ENCODE data around the gene PLEK. TPM values are rescaled to one million over a fixed set of nuclear protein-coding genes. Genes with fewer than 3 reads are reported as not detected.

Gene PLEK
- total and polyA plus RNA-seq, 10 of the 15 experiments (the other 5 are each of a cell fraction or from before 2014, with no cell fraction given), result 229 to 804 (median 362) TPM

- TF ChIP-seq PML (IDR thresholded peaks at IDR 0.05; ENCODE audit: low read length), result 0 out of 2 replicates have a peak, but pooled peaks have one; percentile 38
- TF ChIP-seq FOS (IDR thresholded peaks at IDR 0.05; ENCODE audit: borderline replicate concordance, extremely low read depth, insufficient read length), result no peak
- peak; percentile 63 for TF ChIP-seq E2F8 (IDR thresholded peaks at IDR 0.05; ENCODE audit: low read depth, partially characterized antibody)
- TF ChIP-seq REST (IDR thresholded peaks at IDR 0.05; ENCODE audit: low read depth, low read length), result no peak
- TF ChIP-seq NFXL1 (IDR thresholded peaks at IDR 0.05; ENCODE audit: borderline replicate concordance), result no peak
- no peak for TF ChIP-seq BRCA1 (IDR thresholded peaks at IDR 0.05; ENCODE audit: low read depth, low read length)
- TF ChIP-seq IRF5 (IDR thresholded peaks at IDR 0.05; ENCODE audit: borderline replicate concordance), result no peak
- no peak for TF ChIP-seq TAF1 (IDR thresholded peaks at IDR 0.05; ENCODE audit: borderline replicate concordance, low read depth, low read length)
- TF ChIP-seq ZNF217 (IDR thresholded peaks at IDR 0.05), result peak; percentile 85
- TF ChIP-seq SP1 (IDR thresholded peaks at IDR 0.05; ENCODE audit: low read depth, low read length), result no peak
- TF ChIP-seq YBX1 (IDR thresholded peaks at IDR 0.05), result no peak
- TF ChIP-seq ZNF622 (IDR thresholded peaks at IDR 0.05), result no peak
- peak in 1 of 3 experiments; percentile 11; a peak in 1 of 6 replicates for TF ChIP-seq CTCF (IDR thresholded peaks at IDR 0.05 in 2 of 3, conservative IDR thresholded peaks at IDR 0.05 in 1 of 3; ENCODE audit: control insufficient read depth in 2 of 3, extremely low read depth in 1 of 3, insufficient read depth in 1 of 3, low read depth in 3 of 3, low read length in 3 of 3)
- TF ChIP-seq NBN (IDR thresholded peaks at IDR 0.05), result peak; percentile 97
- TF ChIP-seq MAX (IDR thresholded peaks at IDR 0.05; ENCODE audit: low read depth, low read length), result peak; percentile 41; the same call in 1 of the 2 replicates
- no peak for TF ChIP-seq BCLAF1 (IDR thresholded peaks at IDR 0.05)
- TF ChIP-seq MTA2 (IDR thresholded peaks at IDR 0.05; ENCODE audit: low read depth), result peak; percentile 93
Observed at GRCh38 chr2:68385220-68385906, 20.3 kb downstream of the PLEK start (continued).

Measured in GM12878 (cell line).